HS-27A (cell line): Measurements from ENCODE around the gene NOS3.

Source experiments
- DNase-seq: peaks from one replicate; pipeline ENCODE4 v3.0.0-alpha.2; 2012; ENCODE audit warnings: low read depth, missing footprints

Gene NOS3

DNA sequence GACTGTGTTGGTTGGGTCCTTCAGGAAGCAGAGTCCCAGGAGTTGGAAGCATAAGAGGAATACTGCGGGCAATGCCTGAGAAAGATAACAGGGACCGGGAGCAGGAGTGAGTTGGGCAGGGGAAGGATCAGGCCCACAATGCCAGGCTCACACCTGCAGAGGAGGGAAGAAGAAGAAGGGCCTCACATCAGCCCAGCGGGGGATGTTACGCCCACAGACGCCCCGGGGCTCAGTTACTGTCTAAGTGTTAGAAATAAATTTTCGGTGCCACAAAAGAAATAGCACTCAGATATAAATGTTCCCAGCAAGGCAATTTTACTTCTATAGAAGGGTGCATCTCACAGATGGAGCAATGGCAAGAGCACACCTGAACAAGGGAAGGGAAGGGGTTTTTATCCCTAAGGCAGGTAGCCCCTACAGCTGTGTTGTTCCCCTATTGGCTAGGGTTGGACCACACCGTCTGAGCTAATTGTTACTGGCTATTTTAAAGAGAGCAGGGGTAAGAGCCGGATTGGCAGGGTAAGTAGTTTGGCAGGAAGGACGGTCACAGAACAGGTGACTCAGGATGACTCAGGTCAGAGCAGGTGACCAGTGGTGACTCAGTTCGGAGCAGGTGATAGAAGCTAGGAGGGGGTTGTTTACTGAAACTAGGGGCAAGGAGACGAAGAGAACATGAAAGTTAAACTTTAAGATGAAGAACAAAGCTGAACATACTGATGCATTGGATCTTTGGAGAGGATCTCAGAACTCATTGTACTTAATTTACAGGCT, at the start of gene NOS3:
TSS of gene NOS3 (plus strand) at position 602 of the 771 bp plus-strand sequence. CDS start 2,787 bp downstream, outside the sequence.
- no peak for DNase-seq

DNA sequence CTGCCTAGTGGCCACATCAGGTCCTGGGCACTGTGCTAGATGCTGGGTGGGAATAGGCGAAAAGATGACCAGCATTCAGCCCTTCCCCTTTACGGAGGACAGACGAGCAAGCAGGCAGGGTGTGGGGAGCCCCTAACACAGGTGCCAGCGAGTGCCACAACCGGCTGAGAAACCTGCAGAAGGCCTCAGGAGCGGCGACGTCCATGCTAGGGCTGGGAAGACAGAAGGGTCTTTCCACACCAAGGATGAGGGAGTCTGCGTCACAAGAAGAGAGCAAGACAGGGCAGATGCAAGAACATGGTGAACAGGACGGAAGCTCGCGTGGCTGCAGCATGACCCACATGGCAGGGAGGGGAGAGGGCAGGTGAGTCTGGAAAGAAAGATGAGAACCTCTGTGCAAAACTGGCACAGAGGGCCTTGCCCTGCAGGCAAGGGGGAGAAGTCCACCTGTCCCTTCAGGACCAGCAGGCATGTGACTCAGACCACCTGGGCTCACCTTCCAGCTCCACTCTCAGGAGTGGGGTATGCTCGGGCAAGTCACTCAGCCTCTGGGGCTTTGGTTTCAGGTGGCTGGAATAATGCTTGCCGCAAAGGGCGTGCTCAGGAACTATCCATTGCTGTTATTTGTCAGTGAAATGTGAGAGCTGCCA, 49.3 kb upstream of the NOS3 start:
- DNase-seq: no peak

- no peak for DNase-seq
These were observed 48.7 kb upstream of the NOS3 start for GRCh38 chr7:150942001-150942590.

- no peak for DNase-seq
These were observed 48.0 kb upstream of the NOS3 start for GRCh38 chr7:150942591-150943452.

DNA sequence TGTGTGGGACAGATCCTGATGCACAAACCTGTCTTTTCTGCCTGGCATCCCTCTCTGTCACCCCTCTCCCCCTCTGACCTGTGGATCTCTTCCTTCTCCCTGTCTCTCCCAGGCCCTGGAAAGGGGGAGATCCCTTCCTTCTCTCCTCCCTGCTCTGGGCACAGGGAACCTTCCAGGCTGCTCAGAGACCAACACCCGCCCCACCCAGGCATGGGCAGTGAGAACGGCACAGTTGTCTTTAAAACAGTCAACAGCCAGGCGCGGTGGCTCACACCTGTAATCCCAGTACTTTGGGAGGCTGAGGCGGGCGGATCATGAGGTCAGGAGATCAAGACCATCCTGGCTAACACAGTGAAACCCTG, 47.4 kb upstream of the NOS3 start:
- no peak for DNase-seq

GRCh38 chr7:150944066-150945042, 46.5 kb upstream of the NOS3 start:
- no peak for DNase-seq

DNA sequence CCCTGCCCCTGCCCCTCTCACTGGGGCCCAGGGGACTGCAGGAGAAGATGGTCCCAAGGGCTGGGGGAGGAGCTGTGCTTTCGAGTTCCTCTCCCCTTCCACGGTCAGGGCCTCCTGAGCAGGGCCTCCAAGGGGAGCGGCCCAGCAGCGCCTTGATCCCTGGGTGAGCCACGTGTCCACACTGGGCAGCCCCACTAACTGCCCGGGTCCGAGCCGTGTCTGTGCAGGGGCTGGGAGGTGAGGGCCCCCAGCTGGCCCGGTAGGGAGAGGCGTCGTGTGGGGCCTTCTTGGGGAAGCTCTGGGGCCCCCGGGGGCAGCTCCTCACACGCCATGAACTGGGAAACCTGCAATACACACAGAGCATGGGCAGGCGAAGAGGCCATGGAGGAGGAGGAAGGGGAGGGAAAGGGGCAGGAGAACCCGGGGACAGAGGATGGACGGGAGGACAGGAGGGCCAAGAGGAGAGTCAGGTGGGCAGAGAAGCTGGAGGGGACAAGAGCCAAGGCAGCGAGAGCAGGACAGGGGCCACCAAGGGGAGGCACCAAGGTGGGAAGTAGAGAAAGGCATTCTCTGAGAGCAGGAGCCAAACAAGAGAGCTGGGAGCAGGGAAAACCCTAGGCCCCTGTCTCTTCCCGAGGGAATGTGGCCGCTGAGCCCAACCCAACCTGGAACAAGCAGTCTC, 45.5 kb upstream of the NOS3 start:
- DNase-seq: no peak

- DNase-seq: no peak
These were observed 44.9 kb upstream of the NOS3 start for GRCh38 chr7:150945853-150946420.

DNA sequence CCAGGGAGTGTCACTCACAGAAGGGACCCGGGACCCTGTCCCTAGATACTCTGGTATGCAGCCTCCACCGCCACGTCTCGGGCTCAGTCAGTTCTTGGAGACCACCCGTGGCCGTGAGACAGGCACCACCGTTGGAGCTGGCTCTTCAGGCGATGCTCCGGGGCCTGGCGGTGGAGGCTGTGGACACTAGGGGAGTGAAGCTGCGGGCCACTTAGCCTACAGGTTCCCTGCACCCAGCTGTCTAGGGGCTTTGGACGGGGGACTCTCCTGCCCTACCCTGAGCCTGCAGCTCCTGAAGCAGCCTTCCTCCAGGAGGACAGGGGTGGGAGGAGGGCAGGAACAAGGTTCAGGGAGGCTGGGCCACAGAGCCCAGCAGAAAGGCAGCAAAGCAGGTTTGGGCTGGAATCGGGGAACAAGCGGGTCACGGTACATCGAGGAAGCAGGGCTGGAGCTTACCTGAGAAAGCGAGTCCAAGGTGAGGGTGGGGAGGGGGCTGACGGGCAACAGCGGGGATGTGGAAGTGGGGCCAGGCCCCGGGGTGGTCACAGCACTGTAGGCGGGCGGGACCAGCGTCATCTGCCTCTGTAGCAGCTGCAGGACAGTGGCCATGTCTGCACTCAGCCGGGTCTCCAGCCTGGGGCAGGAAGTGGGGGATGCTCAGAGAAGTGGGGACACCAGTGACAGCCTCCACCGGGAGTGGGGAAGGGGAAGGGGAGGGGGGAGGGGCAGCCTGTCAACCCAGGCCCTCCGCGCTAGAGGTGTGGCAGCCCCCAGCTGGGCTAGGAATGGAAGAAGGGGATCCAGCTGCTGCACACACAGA, 44.2 kb upstream of the NOS3 start:
- DNase-seq: no peak

DNA sequence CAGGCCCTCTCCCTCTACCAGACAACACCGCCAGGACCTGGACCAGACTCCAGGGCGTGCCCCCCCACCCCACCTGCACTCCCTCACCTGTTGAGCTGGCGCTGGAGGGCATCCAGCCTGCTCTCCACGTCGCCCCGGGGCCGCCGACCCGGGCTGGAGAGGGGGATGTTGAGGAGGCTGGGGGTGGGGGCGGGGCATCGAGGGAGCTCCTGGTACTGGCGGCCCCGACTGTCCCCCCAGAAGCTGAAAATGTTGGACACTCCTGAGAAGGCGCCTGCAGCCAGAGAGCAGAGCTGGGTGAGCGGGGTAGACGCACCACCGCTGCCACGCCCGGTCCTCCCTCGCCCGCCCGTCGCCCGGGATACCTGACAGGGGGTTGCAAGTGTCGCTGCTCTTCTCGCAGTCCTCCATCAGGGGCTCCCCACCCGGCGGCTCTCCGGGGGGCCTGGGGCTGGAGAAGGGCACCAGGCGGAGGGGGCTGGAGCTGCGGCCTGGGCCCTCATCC, 43.5 kb upstream of the NOS3 start:
- DNase-seq: no peak

DNA sequence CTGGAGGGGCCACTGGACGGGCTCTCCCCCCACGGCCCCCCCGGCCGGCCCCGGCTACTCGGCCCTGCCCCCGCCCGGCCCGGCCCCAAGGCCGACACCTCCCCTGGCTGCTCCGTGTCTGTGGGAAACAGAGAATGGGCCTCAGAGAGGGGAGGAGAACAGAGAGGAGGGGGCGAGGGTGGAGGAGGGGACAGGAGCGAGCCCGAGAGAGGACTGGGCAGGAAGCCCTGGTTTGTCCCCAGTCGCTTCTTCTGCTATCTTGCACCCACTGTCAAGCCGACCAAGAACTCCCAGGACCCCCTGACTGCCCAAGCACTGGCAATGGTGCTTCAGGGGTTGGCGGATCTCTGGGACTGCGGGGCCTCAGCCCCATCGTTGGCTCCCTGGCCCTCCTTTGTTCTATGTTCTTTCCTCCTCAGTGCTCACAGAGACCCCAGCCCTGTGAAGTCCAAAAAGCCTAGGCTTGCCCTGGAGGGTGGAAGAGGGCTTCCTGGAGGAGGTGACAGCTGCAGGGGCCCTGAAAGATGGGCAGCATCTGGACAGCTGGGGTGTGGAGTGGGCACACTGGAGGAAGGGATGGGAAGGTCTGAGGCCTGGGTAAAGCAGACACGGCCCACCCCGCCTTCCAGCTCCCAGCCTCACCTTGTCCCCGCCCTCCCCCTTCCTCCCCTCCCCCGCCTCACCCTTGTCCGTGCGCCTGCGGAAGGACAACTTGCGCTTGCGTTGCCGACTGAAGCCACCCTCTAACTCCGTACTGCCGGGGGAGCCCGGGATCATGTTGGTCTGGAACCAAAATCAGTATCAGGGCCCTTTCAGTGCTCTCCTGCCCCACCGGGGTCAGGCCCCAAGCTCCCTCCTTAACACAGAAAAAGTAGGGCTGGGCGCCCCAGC, 42.8 kb upstream of the NOS3 start:
- no peak for DNase-seq

GRCh38 chr7:150948791-150949251, 42.0 kb upstream of the NOS3 start:
- no peak for DNase-seq

DNA sequence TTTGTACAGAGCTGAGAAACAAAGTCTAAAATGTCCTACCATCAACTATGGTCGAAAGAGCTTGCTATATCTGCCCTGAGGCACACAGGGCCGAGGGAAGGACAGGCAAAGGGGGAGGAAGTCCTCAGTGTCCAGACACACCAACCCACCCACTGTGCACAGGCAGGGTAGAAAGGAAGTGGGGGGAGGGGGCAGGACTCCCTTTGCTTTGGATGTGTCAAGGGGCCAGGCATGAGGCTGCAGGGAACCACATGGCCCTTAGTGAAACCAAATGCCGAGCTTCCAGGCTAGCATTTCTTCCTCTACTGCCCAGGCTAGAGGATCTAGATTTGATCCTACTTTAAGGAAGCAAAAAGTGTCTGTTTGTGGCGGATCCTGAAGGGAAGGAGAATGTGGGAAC, 41.3 kb upstream of the NOS3 start:
- no peak for DNase-seq

DNA sequence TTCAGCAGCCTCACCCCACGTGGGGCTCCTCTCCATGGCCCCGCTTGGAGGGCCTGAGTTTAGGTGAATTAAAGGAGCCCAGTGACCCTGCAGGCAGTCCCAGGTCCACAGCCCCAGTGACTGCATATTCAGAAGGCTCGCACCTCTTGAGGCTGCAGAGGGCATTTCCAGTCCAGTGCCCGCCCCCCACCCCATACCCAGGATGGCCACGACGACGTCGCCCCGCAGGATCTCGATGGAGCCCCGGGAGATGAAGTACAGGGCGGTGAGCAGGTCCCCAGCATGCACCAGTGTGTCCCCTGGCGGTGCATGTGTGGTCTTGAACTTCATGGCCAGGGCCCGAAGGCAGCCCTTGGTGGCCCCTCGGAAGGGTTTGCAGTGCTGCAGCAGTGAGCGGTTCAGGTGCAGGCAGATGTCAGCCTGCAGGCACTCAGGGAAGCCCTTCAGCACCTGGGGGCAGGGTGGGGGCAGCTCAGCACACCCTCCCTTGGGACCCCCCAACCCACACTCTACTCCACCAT, 40.8 kb upstream of the NOS3 start:
- no peak for DNase-seq

- DNase-seq: no peak
These were observed 40.2 kb upstream of the NOS3 start for GRCh38 chr7:150950496-150951180.

GRCh38 chr7:150951181-150951520, 39.7 kb upstream of the NOS3 start:
- DNase-seq: no peak

GRCh38 chr7:150951521-150951920, 39.3 kb upstream of the NOS3 start:
- no peak for DNase-seq
